HK-2 (cell line): ENCODE measurements around the gene SKAP2.
A peak's percentile ranks its signal among the peaks of the same experiment; 100 is the strongest.

Source experiments
- DNase-seq: peaks from one replicate; pipeline ENCODE4 v3.0.0-alpha.2; 2018; ENCODE audit not compliant: unreplicated experiment

Gene SKAP2

DNA sequence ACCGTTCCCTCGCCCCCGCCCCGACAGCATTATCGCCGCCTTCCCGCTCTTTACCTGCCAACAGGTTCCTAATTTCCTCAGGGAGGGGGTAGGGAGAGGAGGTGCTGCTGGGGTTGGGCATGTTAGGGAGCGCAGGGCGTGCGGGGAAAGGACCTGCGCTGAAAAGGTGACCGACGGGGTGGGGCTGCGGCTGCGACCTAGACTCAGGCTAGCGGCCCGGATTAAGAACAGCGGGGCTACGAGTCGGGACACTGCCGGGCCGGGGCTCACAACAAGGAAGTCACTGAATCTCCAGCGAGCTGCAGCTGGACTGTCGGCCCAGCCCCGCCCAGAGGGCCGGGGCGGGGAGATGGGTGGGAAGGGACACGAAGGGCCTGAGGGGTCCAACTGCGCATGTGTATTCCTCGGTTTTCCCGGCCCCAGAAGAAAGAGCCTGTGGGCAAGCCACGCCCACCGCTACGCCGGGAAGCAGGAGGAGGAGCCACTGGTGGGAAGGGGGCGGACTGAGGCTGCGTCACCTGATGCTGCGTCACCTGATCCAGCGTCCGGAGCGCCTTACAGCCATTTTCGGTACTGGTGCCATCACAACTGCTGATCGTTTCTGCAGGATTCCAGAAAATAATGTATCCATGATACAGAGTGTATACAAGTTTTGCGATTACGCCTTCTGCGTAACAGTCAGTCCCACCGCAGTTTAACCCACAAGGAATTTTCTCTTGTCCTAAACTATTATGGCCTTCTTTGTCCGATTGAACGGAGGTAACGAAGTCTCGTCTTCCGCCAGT lies at the start of gene SKAP2:
TSS of gene SKAP2 (minus strand) at position 282 of the 785 bp plus-strand sequence. CDS start at position 121, 161 bp downstream.
- DNase-seq = peak; percentile 99

GRCh38 chr7:26912933-26913536 lies 48.6 kb upstream of the SKAP2 start:
- DNase-seq = no peak

- no peak for DNase-seq
Measured at GRCh38 chr7:26912338-26912737, 47.9 kb upstream of the SKAP2 start.

- DNase-seq = peak; percentile 51
Measured at GRCh38 chr7:26910221-26910620, 45.8 kb upstream of the SKAP2 start.

GRCh38 chr7:26900251-26900650 lies 35.9 kb upstream of the SKAP2 start:
- no peak for DNase-seq

- DNase-seq = no peak
Measured at GRCh38 chr7:26899519-26899918, 35.1 kb upstream of the SKAP2 start.

- no peak for DNase-seq
Measured at GRCh38 chr7:26898891-26899290, 34.5 kb upstream of the SKAP2 start.

DNA sequence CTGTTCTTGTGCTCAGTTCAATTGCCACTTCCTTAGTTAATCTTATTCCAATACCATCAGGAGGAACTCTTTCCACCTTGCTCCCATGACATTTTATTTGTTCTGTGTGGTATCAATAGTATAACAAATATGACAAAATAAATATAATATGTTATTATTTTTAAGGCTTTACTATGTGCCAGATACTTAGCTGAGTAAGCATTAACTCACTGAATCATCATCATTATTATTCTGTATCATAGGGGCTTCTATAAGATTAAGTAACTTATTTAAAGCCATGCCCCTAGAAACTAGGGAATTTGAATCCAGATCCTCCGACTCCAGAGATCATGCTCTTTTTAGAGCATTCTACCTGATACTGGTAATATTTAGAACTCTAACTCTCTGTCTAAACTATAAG lies 33.5 kb upstream of the SKAP2 start:
- no peak for DNase-seq

DNA sequence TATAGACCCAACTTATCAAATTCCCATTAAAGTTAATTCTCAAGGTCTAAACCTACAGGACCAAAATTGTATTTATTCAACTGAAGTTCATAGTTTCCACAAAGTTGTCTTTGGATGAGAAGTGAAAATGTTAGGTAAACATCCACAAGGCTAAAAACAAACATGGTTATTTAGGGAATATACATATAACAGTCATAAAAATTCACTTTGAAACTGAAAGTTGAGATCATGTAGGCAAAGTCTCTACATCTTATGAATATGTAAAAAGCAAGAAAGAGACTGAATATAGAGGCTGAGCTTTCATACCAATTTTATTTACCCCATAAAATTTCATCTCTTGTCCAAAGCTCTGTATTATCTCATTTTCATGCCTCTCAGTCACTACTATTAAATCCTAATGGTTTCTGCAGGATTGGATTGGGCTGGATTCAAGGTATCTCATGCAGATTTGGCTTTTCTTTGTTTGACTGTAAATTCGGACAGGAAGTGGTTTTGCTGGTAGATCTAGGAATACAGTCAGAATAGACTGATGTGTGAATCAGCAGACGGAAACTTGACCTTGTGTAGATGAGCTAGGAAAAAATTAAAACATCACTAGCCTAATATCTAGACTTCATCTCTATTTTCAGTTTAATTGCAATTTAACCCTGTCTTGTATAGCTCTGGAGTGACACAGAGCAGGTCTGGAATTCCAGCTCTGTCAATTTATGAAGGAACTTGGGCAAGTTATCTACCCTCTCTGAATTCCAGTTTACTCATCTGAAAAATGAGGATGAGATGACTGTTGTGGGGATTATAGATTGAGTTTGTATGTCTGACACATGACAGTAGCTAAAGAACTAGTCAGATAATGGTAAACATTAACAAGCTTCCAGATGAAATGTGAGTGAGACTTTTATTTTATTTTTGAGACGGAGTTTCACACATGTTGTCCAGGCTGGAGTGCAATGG lies 27.3 kb upstream of the SKAP2 start:
- peak; percentile 8 for DNase-seq

GRCh38 chr7:26880852-26881251 lies 16.5 kb upstream of the SKAP2 start:
- DNase-seq = no peak

- DNase-seq = no peak
Measured at GRCh38 chr7:26879671-26880070, 15.3 kb upstream of the SKAP2 start.

DNA sequence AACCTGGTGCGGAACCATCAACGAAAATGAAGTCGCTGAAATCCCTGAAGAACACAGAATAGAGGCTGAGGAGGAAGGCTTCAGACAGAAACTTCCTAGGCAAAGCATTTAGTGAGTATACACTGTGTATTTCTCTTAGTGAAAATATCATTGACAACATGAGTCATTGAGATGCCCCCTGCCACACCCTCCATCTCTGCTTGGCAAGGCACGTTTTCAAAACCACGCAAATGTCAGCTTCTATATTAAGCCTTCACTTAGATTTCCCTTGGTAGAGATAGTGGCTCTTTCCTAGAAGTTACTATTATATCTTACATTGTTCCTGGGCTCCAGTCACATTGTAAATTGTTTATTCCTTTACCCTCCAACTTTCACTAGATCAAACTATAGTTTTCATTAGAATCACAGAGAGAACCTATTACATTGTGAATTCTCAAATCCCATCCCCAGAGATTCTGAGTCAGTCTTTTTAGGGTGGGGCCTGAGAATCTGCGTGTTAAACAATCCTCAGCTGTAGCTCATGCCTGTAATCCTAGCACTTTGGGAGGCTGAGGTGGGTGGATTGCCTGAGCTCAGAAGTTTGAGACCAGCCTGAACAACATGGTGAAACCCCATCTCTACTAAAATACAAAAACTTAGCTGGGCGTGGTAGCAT lies 4.6 kb upstream of the SKAP2 start:
- DNase-seq = no peak

DNA sequence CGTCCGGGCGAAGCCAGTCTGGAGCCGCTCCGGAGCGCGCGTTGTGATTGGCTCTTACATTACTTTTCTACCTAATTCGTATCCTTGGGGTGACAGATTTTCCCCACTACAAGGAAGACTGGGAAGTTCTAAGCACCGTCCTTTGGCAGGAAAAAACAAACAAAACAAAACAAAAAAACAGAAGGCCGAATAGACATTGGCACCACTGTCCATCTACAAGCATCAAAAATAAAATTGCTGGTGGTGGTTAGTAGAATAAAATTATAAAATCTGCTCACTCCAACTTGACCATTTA lies 651 bp upstream of the SKAP2 start:
- no peak for DNase-seq

- DNase-seq = peak; percentile 58
Measured at GRCh38 chr7:26863518-26864308, 677 bp downstream of the SKAP2 start.

DNA sequence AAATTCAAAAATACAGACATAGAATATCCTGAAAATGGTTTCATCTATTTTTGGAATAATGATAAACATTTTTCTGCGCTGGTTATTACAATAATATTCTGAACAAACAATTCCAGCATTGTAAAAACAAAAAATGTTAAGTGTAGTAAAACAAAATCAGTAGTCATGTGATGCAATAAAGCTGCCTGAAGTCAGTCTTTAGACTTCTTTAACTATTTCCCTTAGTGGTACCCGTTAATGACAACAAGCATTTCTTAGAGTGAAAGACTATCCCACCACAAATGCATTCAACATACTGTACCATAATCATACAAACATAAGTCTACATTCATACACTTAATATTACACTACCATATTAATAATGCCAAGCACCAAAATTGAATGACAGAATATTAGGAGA lies 1.6 kb downstream of the SKAP2 start:
- DNase-seq = no peak

- DNase-seq = no peak
Measured at GRCh38 chr7:26861050-26861449, 3.3 kb downstream of the SKAP2 start.

DNA sequence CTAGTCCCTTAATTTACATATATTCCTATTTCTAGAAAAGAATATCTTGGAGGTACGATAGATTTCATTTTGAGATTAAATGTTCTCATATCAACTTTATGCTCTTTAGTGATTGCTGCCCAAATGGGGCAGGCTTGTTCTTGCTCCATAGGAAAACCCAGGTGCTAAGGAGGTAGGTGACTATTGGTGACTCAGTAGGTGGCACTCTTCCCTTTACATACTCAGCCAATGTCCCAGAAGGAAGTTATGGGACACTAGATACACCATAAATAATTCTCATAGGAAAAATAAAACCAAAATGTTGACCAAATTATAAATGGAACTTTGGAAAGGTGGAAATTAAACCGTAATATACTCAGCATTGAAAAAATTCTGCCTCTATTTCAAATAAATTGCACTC lies 4.0 kb downstream of the SKAP2 start:
- DNase-seq = no peak

DNA sequence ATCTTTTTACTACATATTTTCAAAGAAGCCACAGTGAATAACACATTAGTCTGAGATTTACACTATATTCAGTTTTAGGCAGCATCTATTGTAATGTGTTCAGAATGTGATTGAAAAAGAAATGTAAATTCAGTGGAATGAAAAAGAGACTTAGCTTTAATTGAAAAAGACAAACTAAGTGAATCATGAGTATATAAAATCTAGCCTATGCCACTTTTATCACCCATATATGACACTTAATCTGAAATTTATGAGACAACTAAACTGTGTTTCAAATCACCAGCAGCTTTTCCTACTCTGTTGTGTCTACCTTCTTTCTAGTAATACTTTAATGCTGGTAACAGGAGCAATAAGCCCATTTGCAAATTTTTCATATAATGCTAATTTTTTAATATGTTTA lies 4.7 kb downstream of the SKAP2 start:
- DNase-seq = no peak

DNA sequence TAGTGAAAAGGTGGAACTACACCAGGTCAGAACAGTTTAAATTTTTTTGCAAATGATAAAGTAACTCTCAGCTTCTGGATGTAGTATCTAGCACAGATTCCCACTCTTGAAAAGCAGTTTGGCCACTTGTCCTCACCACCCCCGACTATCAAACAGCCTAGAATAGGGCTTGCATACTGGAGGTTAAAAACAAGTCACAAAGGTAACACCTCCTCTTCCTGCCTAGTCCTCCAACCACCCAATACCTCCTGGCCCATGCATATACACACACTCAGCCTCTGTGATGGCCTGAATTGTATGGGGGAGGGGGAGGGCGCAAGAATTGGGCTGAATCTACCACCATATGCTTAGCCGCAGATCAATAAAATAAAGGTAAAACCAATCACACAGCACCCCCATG lies 5.7 kb downstream of the SKAP2 start:
- peak; percentile 25 for DNase-seq

DNA sequence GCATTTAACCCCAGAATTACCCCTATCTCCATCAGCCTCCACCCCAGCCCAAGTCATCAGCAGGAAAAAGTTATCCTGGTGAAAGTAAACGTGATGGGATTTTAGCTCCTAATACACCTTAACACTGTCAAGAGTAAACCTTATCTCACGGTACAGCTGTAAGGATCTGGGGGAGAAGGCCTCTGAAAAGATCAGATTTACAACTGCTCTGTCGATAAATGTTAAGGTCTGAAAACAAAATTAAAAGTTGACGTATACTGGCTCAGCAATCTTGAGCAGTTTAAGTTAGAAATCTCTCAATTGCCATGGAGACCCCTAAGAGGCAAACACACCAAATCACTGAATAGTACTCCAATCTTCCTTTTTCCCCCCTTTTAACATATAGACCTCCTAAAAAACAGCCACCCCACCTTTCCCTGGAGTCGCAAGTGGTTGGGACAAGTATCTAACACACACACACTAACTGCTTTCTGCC lies 6.1 kb downstream of the SKAP2 start:
- no peak for DNase-seq
